GM19099 (cell line): ENCODE results near the gene PDE6G.

ENCODE experiments used
- POLR2A ChIP-seq: IDR thresholded peaks from 3 replicates; pipeline ENCODE4 v1.6.1; 2011; ENCODE audit warnings: low read depth; ENCODE audit not compliant: insufficient read length; ENCODE audit errors: extremely low read depth

PDE6G gene

GRCh38 chr17:81656118-81656743 is at the start of gene PDE6G:
PDE6G (minus strand) TSS chr17:81656542; CDS start chr17:81653305, 3,237 bp downstream.
- TF ChIP-seq POLR2A: no peak

GRCh38 chr17:81705518-81706231 is 49.3 kb upstream of the PDE6G start:
- TF ChIP-seq POLR2A: no peak

GRCh38 chr17:81703747-81704654 is 47.7 kb upstream of the PDE6G start:
- TF ChIP-seq POLR2A: no peak

- TF ChIP-seq POLR2A: peak; percentile 98
These were observed 46.8 kb upstream of the PDE6G start, which contains the start of gene MRPL12 for GRCh38 chr17:81702934-81703746. MRPL12 (plus strand) TSS chr17:81703367; CDS start chr17:81703502, 135 bp downstream.

- no peak for TF ChIP-seq POLR2A
These were observed 45.1 kb upstream of the PDE6G start for GRCh38 chr17:81701288-81702071.

GRCh38 chr17:81700353-81701287 is 44.3 kb upstream of the PDE6G start:
- no peak for TF ChIP-seq POLR2A

- TF ChIP-seq POLR2A: no peak
These were observed 41.1 kb upstream of the PDE6G start for GRCh38 chr17:81697261-81698044.

GRCh38 chr17:81696218-81696941 is 40.0 kb upstream of the PDE6G start:
- TF ChIP-seq POLR2A: no peak

GRCh38 chr17:81695801-81696200 is 39.5 kb upstream of the PDE6G start:
- no peak for TF ChIP-seq POLR2A

GRCh38 chr17:81695211-81695610 is 38.9 kb upstream of the PDE6G start:
- TF ChIP-seq POLR2A: no peak

- no peak for TF ChIP-seq POLR2A
These were observed 38.5 kb upstream of the PDE6G start for GRCh38 chr17:81694810-81695209.
